HepG2 (cell line): ENCODE results near the gene COPS6. TPM values are rescaled to one million over a fixed set of nuclear protein-coding genes. Genes with fewer than 3 reads are reported as not detected.

ENCODE experiments used
- AKAP8 ChIP-seq: sonication (generic); formaldehyde crosslinking; IDR thresholded peaks from 2 replicates; pipeline ENCODE4 v1.5.1; 2020; ENCODE audit warnings: mild to moderate bottlenecking, missing genetic modification reagents
- BATF2 ChIP-seq: sonication (generic); formaldehyde crosslinking; IDR thresholded peaks from 2 replicates; pipeline ENCODE4 v1.8.0; 2022; ENCODE audit warnings: mild to moderate bottlenecking, missing genetic modification reagents, moderate library complexity
- FOXC1 ChIP-seq: sonication (generic); formaldehyde crosslinking; IDR thresholded peaks from 2 replicates; pipeline ENCODE4 v1.8.0; 2022; ENCODE audit warnings: mild to moderate bottlenecking, missing genetic modification reagents, borderline replicate concordance
- HBP1 ChIP-seq: IDR thresholded peaks from 2 replicates; pipeline ENCODE4 v1.6.1; 2016; ENCODE audit warnings: low read depth, control low read depth
- KLF12 ChIP-seq: sonication (generic); formaldehyde crosslinking; IDR thresholded peaks from 2 replicates; pipeline ENCODE4 v1.4.0; 2020; ENCODE audit warnings: missing genetic modification reagents, borderline replicate concordance
- MEIS2 ChIP-seq: sonication (generic); formaldehyde crosslinking; IDR thresholded peaks from 2 replicates; pipeline ENCODE4 v1.9.0; 2021; ENCODE audit warnings: mild to moderate bottlenecking, missing genetic modification reagents
- POLR2AphosphoS2 ChIP-seq: IDR thresholded peaks from 2 replicates; pipeline ENCODE4 v1.6.1; 2011; ENCODE audit warnings: low read depth, low read length, improper control_type of control experiment
- SP5 ChIP-seq: IDR thresholded peaks from 2 replicates; pipeline ENCODE4 v1.6.1; 2016; ENCODE audit warnings: low read depth, borderline replicate concordance
- SPEN ChIP-seq: sonication (generic); formaldehyde crosslinking; IDR thresholded peaks from 2 replicates; pipeline ENCODE4 v1.5.1; 2020; ENCODE audit warnings: low read depth, mild to moderate bottlenecking, missing genetic modification reagents
- TAF15 ChIP-seq: fragments of 200-400 bp; formaldehyde crosslinking; IDR thresholded peaks from one replicate; pipeline ENCODE4 v1.6.1; 2018; ENCODE audit warnings: mild to moderate bottlenecking, low read depth, low read length; ENCODE audit not compliant: poor library complexity, severe bottlenecking
- TRAFD1 ChIP-seq: sonication (generic); formaldehyde crosslinking; IDR thresholded peaks from 2 replicates; pipeline ENCODE4 v1.5.1; 2020; ENCODE audit warnings: missing genetic modification reagents, mild to moderate bottlenecking, borderline replicate concordance
- ZBTB1 ChIP-seq: sonication (generic); formaldehyde crosslinking; IDR thresholded peaks from 2 replicates; pipeline ENCODE4 v1.4.0; 2020; ENCODE audit warnings: missing genetic modification reagents, borderline replicate concordance
- ZHX1 ChIP-seq: sonication (generic); formaldehyde crosslinking; IDR thresholded peaks from 2 replicates; pipeline ENCODE4 v1.8.1; 2022; ENCODE audit warnings: low read depth, mild to moderate bottlenecking, missing genetic modification reagents
- ZNF337 ChIP-seq: sonication (generic); formaldehyde crosslinking; IDR thresholded peaks from 2 replicates; pipeline ENCODE4 v1.5.1; 2020; ENCODE audit warnings: missing genetic modification reagents, low read depth, mild to moderate bottlenecking, borderline replicate concordance
- ZNF350 ChIP-seq: sonication (generic); formaldehyde crosslinking; IDR thresholded peaks from 2 replicates; pipeline ENCODE4 v1.4.0; 2020; ENCODE audit warnings: mild to moderate bottlenecking, low read depth, missing genetic modification reagents, borderline replicate concordance
- ZNF670 ChIP-seq: sonication (generic); formaldehyde crosslinking; IDR thresholded peaks from 2 replicates; pipeline ENCODE4 v1.8.0; 2022; ENCODE audit warnings: mild to moderate bottlenecking, missing genetic modification reagents, borderline replicate concordance
- ZNF672 ChIP-seq: sonication (generic); formaldehyde crosslinking; IDR thresholded peaks from 2 replicates; pipeline ENCODE4 v1.8.1; 2022; ENCODE audit warnings: missing genetic modification reagents
- ZNF720 ChIP-seq: sonication (generic); formaldehyde crosslinking; IDR thresholded peaks from 2 replicates; pipeline ENCODE4 v1.4.0; 2020; ENCODE audit warnings: missing genetic modification reagents
- ZNF891 ChIP-seq: sonication (generic); formaldehyde crosslinking; IDR thresholded peaks from 2 replicates; pipeline ENCODE4 v1.5.0; 2020; ENCODE audit warnings: mild to moderate bottlenecking, missing genetic modification reagents
- polyA plus RNA-seq, 8 experiments: library from polyadenylated mRNA; depleted of rRNA in 3 of 8; stranded (reverse) in 7 of 8; unstranded in 1 of 8; fragments of >200 nt; fragmentation: Illumina TruSeq in 4 of 8; extraction: Trizol in 4 of 8; gene quantifications; 2 replicates each; pipeline versions ENCODE4 v1.2.1 to v1.2.3, GENCODE V29; 2011 to 2016; ENCODE audit warnings: low read depth in 4 of 8, missing spikeins in 1 of 8, mixed read lengths in 1 of 8; ENCODE audit not compliant: insufficient read depth in 1 of 8
- total RNA-seq, 5 experiments: library from RNA; depleted of rRNA; stranded (reverse); fragments of >200 nt; fragmentation: Illumina TruSeq; extraction: Trizol; gene quantifications; 2 replicates each; pipeline ENCODE4 v1.2.3, GENCODE V29; 2016; ENCODE audit warnings: low read depth in 1 of 5
- TF ChIP-seq, protein P1 (sequence below): sonication (generic); formaldehyde crosslinking; IDR thresholded peaks from 2 replicates; pipeline ENCODE4 v1.5.0; 2020; ENCODE audit warnings: mild to moderate bottlenecking, low read depth, missing genetic modification reagents, borderline replicate concordance

The COPS6 gene
- total and polyA plus RNA-seq, 2 of the 13 experiments (the other 11 are each of a cell fraction or from before 2014, with no cell fraction given) = 33.4 to 117 TPM

GRCh38 chr7:100088621-100089457 lies at the start of gene COPS6 (continued):
- TF ChIP-seq TRAFD1 (CRISPR knock-in tag) (no peak; the same call in 1 of the 2 replicates), ZHX1 (CRISPR knock-in tag) (peak; percentile 93), ZNF720 (CRISPR knock-in tag) (0 out of 2 replicates have a peak, but pooled peaks have one; percentile 85), BATF2 (peak; percentile 97), ZNF337 (CRISPR knock-in tag) (no peak), KLF12 (CRISPR knock-in tag) (no peak), POLR2AphosphoS2 (no peak), ZBTB1 (CRISPR knock-in tag) (peak; percentile 80; the same call in 1 of the 2 replicates), ZNF672 (CRISPR knock-in tag) (no peak), ZNF891 (CRISPR knock-in tag) (peak; percentile 85; the same call in 1 of the 2 replicates), AKAP8 (CRISPR knock-in tag) (peak; percentile 62), MEIS2 (CRISPR knock-in tag) (peak; percentile 76), HBP1 (peak; percentile 93), ZNF670 (no peak), FOXC1 (peak; percentile 89; the same call in 1 of the 2 replicates), SP5 (CRISPR knock-in tag) (peak; percentile 94), SPEN (CRISPR knock-in tag) (peak; percentile 97), TAF15 (peak; percentile 66), ZNF350 (CRISPR knock-in tag) (no peak)
- TF ChIP-seq, protein P1, sequence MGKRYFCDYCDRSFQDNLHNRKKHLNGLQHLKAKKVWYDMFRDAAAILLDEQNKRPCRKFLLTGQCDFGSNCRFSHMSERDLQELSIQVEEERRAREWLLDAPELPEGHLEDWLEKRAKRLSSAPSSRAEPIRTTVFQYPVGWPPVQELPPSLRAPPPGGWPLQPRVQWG (CRISPR knock-in tag) = no peak
